IMR-90 (cell line): ENCODE results near the gene FKBP10. TPM values are rescaled to one million over a fixed set of nuclear protein-coding genes. Genes with fewer than 3 reads are reported as not detected.
"Not testable (repeated sequence)": the region's sequence is repeated elsewhere in the genome, so short reads cannot be mapped to it uniquely, and the experiment has no call there.

ENCODE experiments used
- ATAC-seq: fragments of 200-7000 bp; cut with Tn5 transposase; 2 replicates; pipeline ENCODE4 v1.9.1; 2020; ENCODE audit warnings: low read depth, mild to moderate bottlenecking, moderate library complexity
- BruUV-seq: library from RNA; stranded (reverse); fragments of 400-500 nt; replicated peaks from 2 replicates; lab custom pipeline; 2021; lab: Mats Ljungman, UMichigan
- CTCF ChIA-PET: fragments of 300-600 bp; formaldehyde crosslinking; extraction: SDS; loops from one replicate; lab custom pipeline; 2021; ENCODE audit warnings: antibody characterized with exemption; lab: Yijun Ruan, JAX
- POLR2A ChIA-PET: fragments of 300-600 bp; sonication (Branson Sonifier 250); formaldehyde crosslinking; loops from one replicate; lab custom pipeline; 2022; ENCODE audit warnings: antibody characterized with exemption; ENCODE audit not compliant: unreplicated experiment; lab: Charles Lee
- DNase-seq: peaks from one replicate; pipeline ENCODE4 v3.0.0; 2013
- H2AFZ ChIP-seq: replicated peaks from 2 replicates; pipeline ENCODE3; 2013; ENCODE audit warnings: low read length, mild to moderate bottlenecking; ENCODE audit not compliant: poor library complexity
- H2AK5ac ChIP-seq: 2 replicates; pipeline ENCODE4 v1.6.1; 2013; ENCODE audit warnings: low read depth, low read length, inconsistent platforms
- H2AK9ac ChIP-seq: replicated peaks from 2 replicates; pipeline ENCODE3; 2013; ENCODE audit warnings: mild to moderate bottlenecking, low read depth, low read length, moderate library complexity; ENCODE audit not compliant: poor library complexity
- H2BK120ac ChIP-seq: 2 replicates; pipeline ENCODE4 v1.6.1; 2013; ENCODE audit warnings: low read depth, low read length, inconsistent platforms
- H2BK15ac ChIP-seq: 3 replicates; pipeline ENCODE4 v1.6.1; 2013; ENCODE audit warnings: low read depth, low read length, inconsistent platforms
- H2BK20ac ChIP-seq: 2 replicates; pipeline ENCODE4 v1.6.1; 2013; ENCODE audit warnings: low read depth, mild to moderate bottlenecking, inconsistent platforms, low read length, moderate library complexity
- H2BK5ac ChIP-seq: 2 replicates; pipeline ENCODE4 v1.6.1; 2013; ENCODE audit warnings: mild to moderate bottlenecking, low read depth, low read length, inconsistent platforms; ENCODE audit not compliant: poor library complexity, severe bottlenecking
- H3K14ac ChIP-seq: replicated peaks from 2 replicates; pipeline ENCODE4 v1.6.1; 2013; ENCODE audit warnings: low read depth, low read length, inconsistent platforms
- H3K18ac ChIP-seq: 2 replicates; pipeline ENCODE4 v1.6.1; 2013; ENCODE audit warnings: low read depth, low read length, control low read depth
- H3K23ac ChIP-seq: 2 replicates; pipeline ENCODE4 v1.6.1; 2013; ENCODE audit warnings: low read depth, low read length, inconsistent platforms
- H3K27ac ChIP-seq: 2 replicates; pipeline ENCODE4 v1.5.1; 2013; ENCODE audit warnings: mild to moderate bottlenecking, control low read depth, low read length; ENCODE audit not compliant: insufficient read depth
- H3K27me3 ChIP-seq: 2 replicates; pipeline ENCODE4 v1.6.1; 2013; ENCODE audit warnings: low read length; ENCODE audit not compliant: control insufficient read depth, insufficient read depth
- H3K36me3 ChIP-seq: 2 replicates; pipeline ENCODE4 v1.6.1; 2013; ENCODE audit warnings: low read length, mixed read lengths; ENCODE audit not compliant: control insufficient read depth, insufficient read depth
- H3K4ac ChIP-seq: 2 replicates; pipeline ENCODE4 v1.6.1; 2013; ENCODE audit warnings: low read depth, low read length, inconsistent platforms
- H3K4me1 ChIP-seq: 2 replicates; pipeline ENCODE4 v1.6.1; 2013; ENCODE audit warnings: low read length, mixed read lengths; ENCODE audit not compliant: control insufficient read depth, insufficient read depth
- H3K4me2 ChIP-seq: 2 replicates; pipeline ENCODE4 v1.6.1; 2013; ENCODE audit warnings: low read depth, mild to moderate bottlenecking, control low read depth, low read length, moderate library complexity
- H3K4me3 ChIP-seq: 2 replicates; pipeline ENCODE4 v1.5.1; 2013; ENCODE audit warnings: low read depth, mild to moderate bottlenecking, control low read depth, low read length, moderate library complexity; ENCODE audit not compliant: insufficient read depth
- H3K56ac ChIP-seq: 2 replicates; pipeline ENCODE4 v1.6.1; 2013; ENCODE audit warnings: low read length, inconsistent platforms; ENCODE audit not compliant: insufficient read depth; ENCODE audit errors: extremely low read depth
- H3K79me1 ChIP-seq, 2 experiments: 2 replicates each; pipeline ENCODE4 v1.6.1; 2013; ENCODE audit warnings: low read length in 2 of 2, inconsistent platforms in 1 of 2, low read depth in 1 of 2
- H3K9ac ChIP-seq: 2 replicates; pipeline ENCODE4 v1.6.1; 2013; ENCODE audit warnings: low read depth, low read length, control low read depth
- H3K9me1 ChIP-seq: 2 replicates; pipeline ENCODE4 v1.6.1; 2013; ENCODE audit warnings: low read length, inconsistent platforms; ENCODE audit not compliant: insufficient read depth
- H3K9me3 ChIP-seq: 2 replicates; pipeline ENCODE4 v1.6.1; 2013; ENCODE audit warnings: low read length; ENCODE audit not compliant: control insufficient read depth, insufficient read depth
- H4K20me1 ChIP-seq: 2 replicates; pipeline ENCODE4 v1.6.1; 2013; ENCODE audit warnings: low read length, inconsistent platforms; ENCODE audit not compliant: insufficient read depth
- H4K5ac ChIP-seq: 2 replicates; pipeline ENCODE4 v1.6.1; 2013; ENCODE audit warnings: mild to moderate bottlenecking, low read depth, low read length, control low read depth
- H4K8ac ChIP-seq, 2 experiments: 2 replicates each; pipeline ENCODE4 v1.6.1; 2013; ENCODE audit warnings: low read depth in 2 of 2, low read length in 2 of 2, control low read depth in 1 of 2, inconsistent platforms in 1 of 2
- H4K91ac ChIP-seq: 2 replicates; pipeline ENCODE4 v1.6.1; 2013; ENCODE audit warnings: low read depth, low read length, inconsistent platforms; ENCODE audit not compliant: insufficient read depth
- WGBS, 2 experiments: methylation state at CpG; one replicate each; pipeline versions ENCODE4 v1.1.5 to v1.1.7; 2013; ENCODE audit warnings: missing lambda C conversion rate in 2 of 2; ENCODE audit not compliant: insufficient read length in 1 of 2; ENCODE audit errors: extremely low coverage in 2 of 2; 5-methylcytosine and 5-hydroxymethylcytosine counted together
- dilution Hi-C: fragments of 300-500 bp; cut with HindIII; formaldehyde crosslinking; loops from one replicate; pipeline ENCODE4 v1.14.3; 2018; ENCODE audit warnings: low sequenced_read_pairs; ENCODE audit not compliant: unreplicated experiment
- in situ Hi-C: fragments of 300-500 bp; cut with MboI; formaldehyde crosslinking; loops from 3 replicates; pipeline ENCODE4 v1.14.3; 2019; ENCODE audit warnings: low sequenced_read_pairs, inconsistent platforms, mixed read lengths
- intact Hi-C: fragments of 100-400 bp; cut with micrococcal nuclease; formaldehyde crosslinking; loops from 2 replicates; pipeline ENCODE4 v1.10.0; 2022
- polyA plus RNA-seq, 3 experiments: library from polyadenylated mRNA; depleted of rRNA; stranded (reverse); fragments of >200 nt; gene quantifications; 2 replicates each; pipeline ENCODE4 v1.2.3, GENCODE V29; 2012; ENCODE audit warnings: low replicate concordance in 1 of 3
- total RNA-seq: library from RNA; depleted of rRNA; stranded (reverse); fragments of >200 nt; gene quantifications from 2 replicates; pipeline ENCODE4 v1.2.3, GENCODE V29; 2012

The FKBP10 gene
- total and polyA plus RNA-seq, 2 of the 4 experiments (the other 2 are of a cell fraction), result 170 to 984 TPM

- intact Hi-C loops, H3K18ac ChIP-seq, H4K8ac ChIP-seq, H3K9ac ChIP-seq, DNase-seq, H3K23ac ChIP-seq, ATAC-seq, POLR2A ChIA-PET, H3K4me3 ChIP-seq, H3K9me1 ChIP-seq, BruUV-seq, H2BK120ac ChIP-seq, H2AK9ac ChIP-seq, H2BK15ac ChIP-seq, H3K9me3 ChIP-seq, H3K4ac ChIP-seq, H2AK5ac ChIP-seq, H2AFZ ChIP-seq, H4K5ac ChIP-seq, H3K14ac ChIP-seq, H2BK20ac ChIP-seq, dilution Hi-C loops, H2BK5ac ChIP-seq, H4K91ac ChIP-seq, H3K27ac ChIP-seq, H3K4me2 ChIP-seq, in situ Hi-C loops, H3K27me3 ChIP-seq, H3K4me1 ChIP-seq, H3K56ac ChIP-seq: not testable (repeated sequence)
- Histone ChIP-seq H4K20me1 (peaks cover 26% of the 10 kb centered on the region), H3K79me1 (peaks cover 27 to 68% of the 10 kb centered on the region in 2 experiments), H3K36me3 (peaks cover 17% of the 10 kb centered on the region)
- CTCF ChIA-PET, result interaction anchor here (0.6 kb wide), 1 partner anchor 1829 kb away, joined by 4 read pairs; no protein-coding TSS in a partner anchor
- 100% methylated on average over 2 of the region's 14 CpGs; no CpG with 5 or more reads in 1 of the 2 experiments for WGBS, 2 experiments
Observed at GRCh38 chr17:41851382-41851781, 38.6 kb downstream of the FKBP10 start.
